ENCODE measurements around the gene ARL5C.

GRCh38 chr17:39213852-39214251, 47.9 kb upstream of the ARL5C start:
- TF ChIP-seq GATA2 (IDR thresholded peaks at IDR 0.05; ENCODE audit: low read depth, low read length) (no peak), GATA3 (IDR thresholded peaks at IDR 0.05; ENCODE audit: low read depth, low read length) (no peak)

Data from SH-SY5Y (cell line).